Uterus (tissue), 4 donors: ENCODE data around the gene NPAS2. TPM values are rescaled to one million over a fixed set of nuclear protein-coding genes. Genes with fewer than 3 reads are reported as not detected.

Experiments used
- DNase-seq, 2 donors: peaks; one replicate each; pipeline ENCODE4 v3.0.0-alpha.2; 2019 to 2020
- H3K27ac ChIP-seq, 2 donors: fragments of 200-600 bp; sonication (generic); 1 replicate in 1 of 2; 2 replicates in 1 of 2; pipeline ENCODE4 v1.5.1; 2016 to 2018
- H3K27me3 ChIP-seq, 2 donors: fragments of 200-600 bp; sonication (generic); one replicate each; pipeline ENCODE4 v1.5.1; 2018 to 2019; ENCODE audit warnings: control low read depth in 1 of 2
- H3K36me3 ChIP-seq, 2 donors: fragments of 200-600 bp; sonication (generic); one replicate each; pipeline ENCODE4 v1.5.1; 2019; ENCODE audit warnings: control low read depth in 1 of 2
- H3K4me1 ChIP-seq, 2 donors: fragments of 200-600 bp; sonication (generic); one replicate each; pipeline ENCODE4 v1.5.1; 2018 to 2019; ENCODE audit warnings: control low read depth in 1 of 2
- H3K4me3 ChIP-seq, 2 donors: fragments of 200-600 bp; sonication (generic); 1 replicate in 1 of 2; 2 replicates in 1 of 2; pipeline ENCODE4 v1.5.1; 2018 to 2019; ENCODE audit warnings: mild to moderate bottlenecking in 1 of 2
- H3K9me3 ChIP-seq, 2 donors: fragments of 200-600 bp; sonication (generic); one replicate each; pipeline ENCODE4 v1.5.1; 2019; ENCODE audit warnings: control low read depth in 1 of 2
- POLR2A ChIP-seq, 2 donors: fragments of 450-650 bp; IDR thresholded peaks; one replicate each; pipeline ENCODE4 v1.6.1; 2016; ENCODE audit warnings: antibody characterized with exemption in 2 of 2, mild to moderate bottlenecking in 1 of 2, moderate library complexity in 1 of 2
- intact Hi-C: fragments of 100-400 bp; cut with DNase I; formaldehyde crosslinking; loops from one replicate; pipeline ENCODE4 v1.15.1; 2023; ENCODE audit warnings: low total_unique reads
- total RNA-seq, 4 donors: library from RNA; depleted of rRNA in 3 of 4; stranded (reverse); fragments of >200 nt in 3 of 4; gene quantifications; one replicate each; pipeline versions ENCODE4 v1.1.0 to v1.2.4, GENCODE V29; 2014 to 2023
- TF ChIP-seq, protein P1 (sequence below), 4 experiments: fragments of 200-600 bp in 2 of 4; fragments of 450-650 bp in 2 of 4; sonication (generic) in 2 of 4; IDR thresholded peaks; one replicate each; pipeline ENCODE4 v1.5.1; 2016 to 2019; ENCODE audit warnings: antibody characterized with exemption in 4 of 4, mild to moderate bottlenecking in 2 of 4, moderate library complexity in 1 of 4
- donor health status: DM: yes; HTN: yes; CAD: no.

The NPAS2 gene
- total RNA-seq, 4 donors from 2014 or later: 5.6 to 66.5 (median 24.9) TPM

DNA sequence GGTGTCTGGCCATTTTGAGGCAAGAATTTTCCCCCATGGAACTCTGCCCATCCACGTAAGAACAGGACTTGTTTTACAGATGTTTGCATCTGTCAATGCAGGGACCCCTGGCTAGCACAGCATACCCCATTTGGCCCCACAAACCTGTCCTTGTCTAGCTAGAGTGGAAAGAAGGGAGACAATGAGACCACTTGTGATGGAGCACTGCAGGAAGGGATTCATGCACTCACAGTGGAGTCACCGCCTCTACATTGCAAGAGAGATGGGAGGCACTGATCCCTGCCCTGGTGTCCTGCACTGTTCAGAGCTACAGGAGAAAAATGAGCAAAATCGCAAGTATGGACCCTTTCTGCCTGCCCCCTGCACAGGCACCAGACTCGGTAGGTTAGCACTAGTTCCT lies 32.5 kb downstream of the NPAS2 start:
- Histone ChIP-seq H3K4me3 (no peak overlapping the region), H3K9me3 (no peaks in the 10 kb centered on the region), H3K27ac (no peak overlapping the region), H3K4me1 (no peaks in the 10 kb centered on the region), H3K36me3 (no peaks in the 10 kb centered on the region), H3K27me3 (no peaks in the 10 kb centered on the region)
- intact Hi-C loops: no loop called here
- no peak for DNase-seq
- TF ChIP-seq, protein P1, sequence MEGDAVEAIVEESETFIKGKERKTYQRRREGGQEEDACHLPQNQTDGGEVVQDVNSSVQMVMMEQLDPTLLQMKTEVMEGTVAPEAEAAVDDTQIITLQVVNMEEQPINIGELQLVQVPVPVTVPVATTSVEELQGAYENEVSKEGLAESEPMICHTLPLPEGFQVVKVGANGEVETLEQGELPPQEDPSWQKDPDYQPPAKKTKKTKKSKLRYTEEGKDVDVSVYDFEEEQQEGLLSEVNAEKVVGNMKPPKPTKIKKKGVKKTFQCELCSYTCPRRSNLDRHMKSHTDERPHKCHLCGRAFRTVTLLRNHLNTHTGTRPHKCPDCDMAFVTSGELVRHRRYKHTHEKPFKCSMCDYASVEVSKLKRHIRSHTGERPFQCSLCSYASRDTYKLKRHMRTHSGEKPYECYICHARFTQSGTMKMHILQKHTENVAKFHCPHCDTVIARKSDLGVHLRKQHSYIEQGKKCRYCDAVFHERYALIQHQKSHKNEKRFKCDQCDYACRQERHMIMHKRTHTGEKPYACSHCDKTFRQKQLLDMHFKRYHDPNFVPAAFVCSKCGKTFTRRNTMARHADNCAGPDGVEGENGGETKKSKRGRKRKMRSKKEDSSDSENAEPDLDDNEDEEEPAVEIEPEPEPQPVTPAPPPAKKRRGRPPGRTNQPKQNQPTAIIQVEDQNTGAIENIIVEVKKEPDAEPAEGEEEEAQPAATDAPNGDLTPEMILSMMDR (IDR thresholded peaks at IDR 0.05): no peak
- no peak for TF ChIP-seq POLR2A (IDR thresholded peaks at IDR 0.05)

DNA sequence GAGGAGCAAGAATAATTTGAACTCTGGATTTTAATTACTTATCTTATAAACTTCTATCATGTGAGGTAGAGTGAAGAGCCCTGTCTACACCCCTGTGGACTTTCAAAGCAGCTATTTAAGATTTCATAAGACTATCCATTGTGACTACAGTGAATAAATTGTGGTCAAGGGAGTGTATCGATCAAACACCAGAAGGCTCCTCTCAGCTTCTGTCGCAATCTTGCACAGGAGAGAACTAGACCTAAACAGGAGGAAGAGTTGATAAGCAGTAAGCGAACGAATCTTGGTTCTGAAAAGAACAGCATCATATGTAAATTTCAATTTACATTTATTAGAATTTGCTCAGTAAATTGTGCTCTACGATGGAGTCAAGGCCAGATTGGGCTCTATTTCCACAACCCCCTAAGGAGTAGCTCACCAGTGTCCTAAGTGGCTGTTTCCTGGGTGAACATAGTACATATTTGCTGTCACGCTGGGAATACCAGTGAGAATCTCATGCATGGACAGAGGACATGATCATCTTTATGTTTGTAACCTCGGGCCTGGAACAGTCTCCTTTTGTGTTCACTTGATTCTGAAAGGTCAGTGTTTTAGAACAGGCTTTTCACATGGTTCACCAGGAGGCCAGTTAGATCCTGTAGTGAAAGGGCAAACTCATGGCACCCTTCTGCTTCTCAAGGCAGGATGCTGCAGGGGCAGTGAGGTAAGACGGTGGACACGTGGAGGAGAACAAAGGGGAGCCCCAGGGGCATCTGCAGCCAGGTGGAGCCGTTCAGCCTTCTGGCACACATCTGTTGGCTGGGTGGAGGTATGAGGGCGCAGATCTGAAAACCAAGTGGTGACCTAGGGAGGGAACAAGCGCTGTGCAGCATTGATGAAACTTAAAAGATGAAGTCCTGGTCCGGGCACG lies 33.3 kb downstream of the NPAS2 start:
- H3K27ac ChIP-seq: no peak overlapping the region
- H3K36me3 ChIP-seq: no peaks in the 10 kb centered on the region
- H3K27me3 ChIP-seq: no peaks in the 10 kb centered on the region
- TF ChIP-seq, protein P1 (IDR thresholded peaks at IDR 0.05): no peak
- no peak for TF ChIP-seq POLR2A (IDR thresholded peaks at IDR 0.05)
- no peaks in the 10 kb centered on the region for H3K4me1 ChIP-seq
- H3K4me3 ChIP-seq: no peak overlapping the region
- no peak for DNase-seq
- H3K9me3 ChIP-seq: no peaks in the 10 kb centered on the region
- intact Hi-C loops: no loop called here

DNA sequence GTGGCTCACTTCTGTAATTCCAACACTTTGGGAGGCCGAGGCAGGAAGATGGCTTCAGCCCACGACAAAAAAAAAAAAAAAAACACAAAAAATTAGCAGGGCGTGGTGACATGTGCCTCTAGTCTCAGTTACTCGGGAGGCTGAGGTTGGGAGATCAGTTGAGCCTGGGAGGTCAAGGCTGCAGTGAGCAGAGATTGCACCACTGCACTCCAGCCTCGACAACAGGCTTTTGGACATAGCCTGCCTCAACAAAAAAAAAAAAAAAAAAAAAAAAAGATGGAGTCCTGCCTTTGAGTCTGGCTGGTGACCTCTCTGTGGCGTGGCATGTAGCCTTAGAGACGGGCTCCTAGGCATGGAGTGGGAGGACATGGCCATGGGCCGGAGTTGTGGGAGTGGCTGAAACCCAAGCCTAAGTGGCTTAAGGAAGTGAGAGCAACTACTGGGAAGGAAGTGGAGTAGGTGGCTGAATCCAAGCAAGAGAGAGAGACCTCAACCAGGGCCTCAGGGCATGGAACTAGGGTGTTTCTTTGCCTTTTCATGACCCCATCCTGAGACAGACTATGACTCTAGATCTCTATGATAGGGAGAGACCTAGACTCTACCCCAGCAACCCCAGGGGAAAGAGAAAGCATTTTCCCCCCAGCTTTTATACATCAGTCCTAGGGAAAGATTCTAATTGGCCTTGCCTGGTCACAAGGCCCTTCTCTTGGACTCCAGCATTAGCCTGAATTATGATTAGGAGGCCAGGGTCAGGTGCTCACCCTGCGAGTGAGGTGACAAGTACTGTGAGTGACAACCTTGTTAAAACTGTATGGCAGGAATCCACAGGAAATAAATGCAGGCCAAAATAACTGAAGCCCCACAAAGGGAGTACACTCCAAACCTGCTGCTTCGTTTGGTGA lies 34.2 kb downstream of the NPAS2 start:
- intact Hi-C loops: no loop called here
- DNase-seq: no peak
- TF ChIP-seq, protein P1 (IDR thresholded peaks at IDR 0.05): no peak
- TF ChIP-seq POLR2A (IDR thresholded peaks at IDR 0.05): no peak
- no peak overlapping the region for H3K4me3 ChIP-seq
- no peaks in the 10 kb centered on the region for H3K36me3 ChIP-seq
- no peaks in the 10 kb centered on the region for H3K4me1 ChIP-seq
- no peak overlapping the region for H3K27ac ChIP-seq
- no peaks in the 10 kb centered on the region for H3K9me3 ChIP-seq
- no peaks in the 10 kb centered on the region for H3K27me3 ChIP-seq

DNA sequence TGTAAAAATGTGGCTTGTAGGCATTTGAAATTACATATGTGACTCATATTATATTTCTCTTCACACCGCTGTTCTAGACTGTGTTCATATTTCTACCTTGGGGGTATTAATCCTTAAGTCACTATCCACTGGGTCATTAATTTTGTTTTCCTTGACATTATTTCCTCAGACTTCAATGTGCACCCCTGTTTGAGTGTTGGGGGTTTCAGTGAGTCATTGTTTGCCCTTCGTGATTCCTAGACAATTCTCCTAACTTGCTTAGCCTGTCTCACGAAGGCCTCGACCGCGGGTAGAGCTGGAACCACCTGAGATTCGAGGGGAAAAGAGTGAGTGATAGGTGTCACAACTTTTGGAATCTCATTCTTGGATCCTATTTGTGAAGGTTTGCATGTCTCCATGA lies 35.1 kb downstream of the NPAS2 start:
- intact Hi-C loops: no loop called here
- Histone ChIP-seq H3K27ac (no peak overlapping the region), H3K36me3 (no peaks in the 10 kb centered on the region), H3K9me3 (no peaks in the 10 kb centered on the region), H3K4me1 (no peaks in the 10 kb centered on the region), H3K4me3 (no peak overlapping the region), H3K27me3 (no peaks in the 10 kb centered on the region)
- TF ChIP-seq, protein P1 (IDR thresholded peaks at IDR 0.05): no peak
- no peak for TF ChIP-seq POLR2A (IDR thresholded peaks at IDR 0.05)
- no peak for DNase-seq

DNA sequence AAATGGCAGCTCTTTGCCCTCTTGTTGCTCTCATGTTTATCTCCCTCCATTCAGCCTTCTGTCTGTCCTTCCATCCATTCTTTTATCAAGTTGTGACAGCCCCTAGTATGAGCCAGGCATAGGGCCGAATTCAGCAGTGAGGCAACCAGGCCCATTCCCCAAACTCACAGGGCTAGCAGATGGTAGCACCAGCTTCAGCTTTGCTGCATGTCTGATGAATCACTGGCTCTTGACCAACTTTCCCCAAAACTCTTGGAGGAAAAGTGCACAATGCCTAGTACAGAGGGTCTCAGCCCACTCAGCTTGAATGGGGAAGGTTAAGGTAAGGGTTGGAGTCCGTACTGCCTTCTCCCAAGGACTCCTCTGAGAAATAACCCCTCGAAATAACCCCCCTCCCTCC lies 35.7 kb downstream of the NPAS2 start:
- no peak overlapping the region for H3K27ac ChIP-seq
- H3K4me1 ChIP-seq: no peaks in the 10 kb centered on the region
- no peak for DNase-seq
- no peaks in the 10 kb centered on the region for H3K36me3 ChIP-seq
- intact Hi-C loops: no loop called here
- no peaks in the 10 kb centered on the region for H3K9me3 ChIP-seq
- TF ChIP-seq, protein P1 (IDR thresholded peaks at IDR 0.05): no peak
- no peak for TF ChIP-seq POLR2A (IDR thresholded peaks at IDR 0.05)
- no peaks in the 10 kb centered on the region for H3K27me3 ChIP-seq
- H3K4me3 ChIP-seq: no peak overlapping the region
